ENCODE results near the gene PNPO. TPM values are rescaled to one million over a fixed set of nuclear protein-coding genes. Genes with fewer than 3 reads are reported as not detected.

The PNPO gene
- total RNA-seq, 1 donor: 26.7 TPM

DNA sequence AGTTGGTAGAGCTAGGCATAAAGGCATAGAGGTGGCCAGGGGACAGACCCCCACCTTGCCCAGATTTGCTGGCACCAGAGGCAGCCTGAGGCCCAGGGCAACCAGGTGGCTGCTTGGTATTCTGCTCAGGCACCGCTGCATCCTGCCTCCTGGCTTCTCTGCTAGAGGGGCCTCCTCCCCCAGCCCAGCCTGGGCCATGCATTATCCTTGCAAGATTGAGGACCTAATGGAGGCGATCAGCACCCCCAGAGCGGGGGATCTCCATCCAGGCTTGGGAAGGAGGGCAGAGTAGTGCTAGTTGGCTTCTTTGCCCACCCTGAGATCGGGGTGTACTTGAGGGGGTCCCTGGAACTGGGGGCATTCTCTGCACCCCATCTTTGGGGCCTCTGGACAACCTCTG is 53.4 kb downstream of the PNPO start:
- DNase-seq (ENCODE audit: low read depth in 2 of 3, low spot score in 2 of 3): no peak

DNA sequence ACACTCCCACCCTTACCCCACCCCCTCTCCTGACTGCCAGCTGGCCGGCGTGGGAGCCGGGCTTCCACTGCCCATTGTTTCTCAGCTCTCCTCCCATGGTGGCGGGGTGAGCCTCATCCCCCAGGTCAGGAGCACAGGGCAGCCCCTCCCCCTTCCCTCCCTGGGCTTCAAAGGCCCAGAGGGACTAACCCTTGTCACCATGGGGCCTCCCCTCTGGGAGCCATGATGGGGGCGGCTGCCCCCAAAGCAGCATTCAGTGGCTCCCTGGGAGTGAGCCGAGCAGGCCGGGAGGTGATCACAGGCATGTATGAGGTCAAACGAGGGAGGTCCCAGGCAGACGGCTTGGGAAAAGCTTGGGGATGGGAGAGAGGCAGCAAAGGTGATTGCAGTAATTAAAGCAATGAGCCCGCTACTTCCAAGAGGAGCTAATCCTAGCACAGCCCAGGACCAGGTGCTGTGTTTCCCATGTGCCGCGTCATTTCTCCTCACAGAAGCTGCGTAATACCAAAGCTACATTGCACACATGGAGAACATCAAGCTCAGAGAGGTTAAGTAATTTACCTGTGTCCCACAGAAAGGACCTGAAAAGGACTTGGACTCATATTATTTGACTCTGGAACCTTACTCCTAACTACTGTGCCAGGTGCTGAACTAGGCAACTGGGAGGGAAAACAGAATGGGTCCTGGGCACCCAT is 54.0 kb downstream of the PNPO start:
- DNase-seq (ENCODE audit: low read depth in 2 of 3, low spot score in 2 of 3): no peak

DNA sequence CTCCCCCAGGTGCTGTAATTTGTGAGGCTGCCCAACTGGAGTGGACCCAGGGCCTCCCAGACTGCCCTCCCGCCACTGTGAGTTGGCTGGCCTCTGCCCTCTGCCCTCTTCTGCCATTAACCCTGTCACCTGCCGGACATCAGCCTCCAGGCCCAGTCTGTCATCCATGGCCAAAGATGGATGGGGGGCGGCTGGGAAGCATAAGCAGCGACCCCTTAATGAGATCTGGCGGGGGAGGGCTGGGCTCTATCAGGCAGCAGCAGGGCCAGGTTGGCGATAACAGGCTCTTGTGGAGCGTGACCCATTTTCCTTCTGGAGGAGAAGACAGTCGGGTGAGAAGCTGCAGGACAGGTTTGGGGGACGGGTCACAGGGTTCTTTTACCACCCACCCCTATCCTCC is 54.8 kb downstream of the PNPO start:
- no peak for DNase-seq (ENCODE audit: low read depth in 2 of 3, low spot score in 2 of 3)

DNA sequence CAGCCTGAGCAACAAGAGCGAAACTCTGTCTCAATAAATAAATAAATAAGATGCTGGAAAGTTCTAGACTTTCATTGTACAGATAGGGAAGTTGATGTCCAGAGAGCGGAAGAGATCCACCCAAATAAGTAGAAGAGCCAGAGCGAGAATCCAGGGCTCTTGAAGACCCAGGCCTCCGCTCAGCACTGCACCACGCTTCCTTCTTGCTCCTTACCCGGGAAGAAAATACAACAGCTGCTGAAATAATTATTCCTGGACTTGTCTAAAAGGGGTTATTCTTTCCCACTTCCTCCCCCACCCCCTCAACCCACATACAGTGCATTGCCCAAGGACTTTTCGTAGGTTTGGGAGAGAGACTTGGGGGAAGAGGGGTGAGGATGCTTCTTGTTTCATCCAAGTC is 56.2 kb downstream of the PNPO start:
- DNase-seq (ENCODE audit: low read depth in 2 of 3, low spot score in 2 of 3): no peak

DNA sequence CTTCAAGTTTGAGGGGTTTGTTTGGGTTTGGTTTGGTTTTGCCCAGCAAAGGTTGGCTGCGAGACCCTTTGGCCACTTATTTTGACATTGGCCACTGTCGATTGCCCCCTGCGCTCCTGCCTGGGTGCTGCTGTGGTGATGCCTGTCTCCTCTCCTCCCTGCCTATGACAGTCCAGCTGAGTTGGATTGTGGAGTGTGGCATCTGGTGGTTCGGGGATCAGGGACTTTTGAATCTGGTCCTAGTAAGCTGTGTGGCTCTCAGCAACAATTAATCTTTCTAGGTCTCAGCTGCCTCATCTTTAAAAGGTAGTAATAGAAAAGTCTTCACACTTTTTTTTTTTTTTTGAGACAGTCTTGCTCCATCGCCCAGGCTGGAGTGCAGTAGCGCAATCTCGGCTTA is 56.7 kb downstream of the PNPO start:
- no peak for DNase-seq (ENCODE audit: low read depth in 2 of 3, low spot score in 2 of 3)

Other genes with a start within 250 kb of the PNPO start
- 9.4 TPM for gene TBKBP1, start 247.4 kb upstream of the PNPO start, total RNA-seq
- gene TBX21, start 208.3 kb upstream of the PNPO start, total RNA-seq: 0.27 TPM
- 29.6 TPM for gene OSBPL7, start 119.8 kb upstream of the PNPO start, total RNA-seq
- 93.2 TPM for gene MRPL10, start 110.0 kb upstream of the PNPO start, total RNA-seq
- 0.27 TPM for gene LRRC46, start 109.9 kb upstream of the PNPO start, total RNA-seq
- 110 TPM for gene SCRN2, start 100.3 kb upstream of the PNPO start, total RNA-seq
- gene SP6, start 90.4 kb upstream of the PNPO start, total RNA-seq: 0.27 TPM
- 7.5 TPM for gene SP2, start 45.3 kb upstream of the PNPO start, total RNA-seq
- not detected for gene PRR15L, start 16.3 kb downstream of the PNPO start, total RNA-seq
- gene CDK5RAP3, start 29.5 kb downstream of the PNPO start, total RNA-seq: 102 TPM
- gene COPZ2, start 96.2 kb downstream of the PNPO start, total RNA-seq: not detected
- 39.0 TPM for gene NFE2L1, start 106.8 kb downstream of the PNPO start, total RNA-seq
- gene CBX1, start 159.9 kb downstream of the PNPO start, total RNA-seq: 8.6 TPM
- 7.3 TPM for gene SNX11, start 166.2 kb downstream of the PNPO start, total RNA-seq

Data from hematopoietic multipotent progenitor cell (in vitro differentiated cells).